Kasumi-1 (cell line): ENCODE data around the gene KHSRP.

Experiments
- DNase-seq, 2 experiments: peaks; one replicate each; lab custom pipeline; 2025; lab: John Stamatoyannopoulos, UW

The KHSRP gene

GRCh38 chr19:6424195-6424938 lies at the start of gene KHSRP:
TSS of gene KHSRP (minus strand) at chr19:6424811. CDS start at chr19:6424701, 110 bp downstream.
- DNase-seq, result no peak

DNA sequence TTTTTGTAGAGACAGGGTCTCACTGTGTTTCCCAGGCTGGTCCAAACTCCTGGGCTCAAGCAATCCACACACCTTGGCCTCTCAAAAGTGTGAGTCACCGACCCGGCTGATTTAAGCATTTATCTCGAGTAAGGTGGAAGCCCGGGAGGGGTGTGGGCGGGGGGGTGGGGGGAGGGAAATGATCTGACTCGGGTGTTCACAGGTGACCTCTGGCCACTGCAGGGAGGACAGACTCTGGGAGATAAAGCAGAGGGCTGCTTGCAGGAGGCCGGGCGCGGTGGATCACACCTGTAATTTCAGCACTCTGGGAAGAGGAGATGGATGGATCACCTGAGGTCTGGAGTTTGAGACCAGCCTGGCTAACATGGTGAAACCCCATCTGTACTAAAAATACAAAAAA lies 49.0 kb upstream of the KHSRP start:
- no peak for DNase-seq

DNA sequence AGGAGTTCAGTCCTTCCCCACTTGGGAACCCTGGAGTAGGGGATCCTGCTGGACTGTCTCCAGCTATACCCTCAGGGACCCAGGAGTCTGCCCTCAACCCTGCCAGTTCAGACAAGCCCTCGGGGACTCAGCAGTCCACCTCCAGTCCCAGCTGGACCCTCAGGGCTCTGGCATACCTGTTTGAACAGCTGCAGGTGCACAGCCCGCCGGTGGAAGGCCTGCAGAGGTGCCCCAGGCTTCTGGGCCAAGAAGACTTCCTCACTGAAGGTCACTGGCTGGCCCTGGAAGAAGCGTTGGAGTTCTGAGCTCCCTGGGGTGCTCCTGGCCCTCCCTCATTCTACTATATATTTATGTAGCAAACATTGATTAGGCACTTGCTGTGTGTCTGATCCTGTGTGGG lies 48.1 kb upstream of the KHSRP start:
- DNase-seq, result no peak

GRCh38 chr19:6471076-6471475 lies 46.5 kb upstream of the KHSRP start:
- DNase-seq, result no peak

GRCh38 chr19:6470173-6470572 lies 45.6 kb upstream of the KHSRP start:
- DNase-seq, result no peak

- DNase-seq, result no peak
Measured at GRCh38 chr19:6467384-6467783, 42.8 kb upstream of the KHSRP start.

DNA sequence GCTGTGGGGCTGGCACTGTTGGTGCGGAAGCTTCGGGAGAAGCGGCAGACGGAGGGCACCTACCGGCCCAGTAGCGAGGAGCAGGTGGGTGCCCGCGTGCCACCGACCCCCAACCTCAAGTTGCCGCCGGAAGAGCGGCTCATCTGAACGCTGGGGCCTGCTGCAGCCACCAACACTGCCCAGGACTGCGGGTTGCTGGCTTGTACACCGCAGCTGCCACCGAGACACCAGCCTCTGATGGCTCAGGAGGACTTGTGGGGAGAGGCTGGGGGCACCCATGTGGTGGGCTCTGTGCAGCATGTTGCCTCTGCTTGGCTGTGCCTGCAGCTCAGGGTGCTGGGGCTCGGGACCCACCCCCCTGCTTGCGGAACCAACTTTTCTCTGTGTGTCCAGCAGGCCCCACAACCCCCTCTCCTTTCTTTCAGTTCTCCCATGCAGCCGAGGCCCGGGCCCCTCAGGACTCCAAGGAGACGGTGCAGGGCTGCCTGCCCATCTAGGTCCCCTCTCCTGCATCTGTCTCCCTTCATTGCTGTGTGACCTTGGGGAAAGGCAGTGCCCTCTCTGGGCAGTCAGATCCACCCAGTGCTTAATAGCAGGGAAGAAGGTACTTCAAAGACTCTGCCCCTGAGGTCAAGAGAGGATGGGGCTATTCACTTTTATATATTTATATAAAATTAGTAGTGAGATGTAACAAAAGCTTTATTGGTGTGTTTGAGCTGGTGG lies 42.1 kb upstream of the KHSRP start:
- no peak for DNase-seq

- no peak for DNase-seq
Measured at GRCh38 chr19:6465663-6466062, 41.1 kb upstream of the KHSRP start.

- DNase-seq, result no peak
Measured at GRCh38 chr19:6465006-6465405, 40.4 kb upstream of the KHSRP start.

GRCh38 chr19:6464070-6464873 lies 39.7 kb upstream of the KHSRP start, which contains the start of gene CRB3:
TSS of gene CRB3 (plus strand) at chr19:6464271. CDS start at chr19:6464702, 431 bp downstream.
- DNase-seq, result no peak

DNA sequence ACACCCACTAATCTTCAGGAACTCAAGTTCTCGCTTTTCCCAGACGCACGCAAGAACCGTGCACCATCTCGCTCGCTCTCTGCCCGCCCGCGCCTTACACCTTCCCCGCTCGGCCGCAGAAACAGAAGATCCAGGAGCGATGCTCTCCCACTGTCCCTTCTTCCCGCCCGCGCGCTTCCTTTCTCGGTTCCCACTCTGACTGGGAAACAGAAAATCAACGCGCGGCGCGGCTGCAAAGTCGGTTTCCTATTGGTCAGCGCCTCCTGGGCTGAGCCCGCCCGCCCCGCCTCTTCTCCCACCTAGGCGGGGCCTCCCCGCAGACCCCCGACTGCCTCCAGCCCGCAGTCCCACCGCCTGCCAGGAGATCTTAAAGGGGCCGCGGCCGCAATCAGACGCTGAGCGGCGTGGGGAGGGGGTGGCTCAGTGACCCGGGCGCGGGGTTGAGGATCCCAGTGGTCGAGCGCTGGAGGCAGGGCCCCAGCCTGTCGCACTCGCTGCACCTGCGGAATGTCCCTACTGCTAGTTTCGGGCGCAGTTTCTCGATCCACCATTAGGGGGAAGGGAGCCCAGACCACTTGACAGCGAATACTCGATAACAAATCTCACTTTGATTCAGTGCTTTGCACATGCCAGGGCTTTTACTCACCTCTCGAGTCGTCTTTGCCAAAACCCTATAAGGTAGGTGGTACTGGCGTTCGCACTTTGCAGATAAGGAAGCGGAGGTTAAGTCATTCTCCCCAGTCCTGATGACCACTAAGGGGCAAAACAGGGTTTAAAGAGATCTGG lies 35.7 kb upstream of the KHSRP start:
- peak; percentile 97 to 98 for DNase-seq

DNA sequence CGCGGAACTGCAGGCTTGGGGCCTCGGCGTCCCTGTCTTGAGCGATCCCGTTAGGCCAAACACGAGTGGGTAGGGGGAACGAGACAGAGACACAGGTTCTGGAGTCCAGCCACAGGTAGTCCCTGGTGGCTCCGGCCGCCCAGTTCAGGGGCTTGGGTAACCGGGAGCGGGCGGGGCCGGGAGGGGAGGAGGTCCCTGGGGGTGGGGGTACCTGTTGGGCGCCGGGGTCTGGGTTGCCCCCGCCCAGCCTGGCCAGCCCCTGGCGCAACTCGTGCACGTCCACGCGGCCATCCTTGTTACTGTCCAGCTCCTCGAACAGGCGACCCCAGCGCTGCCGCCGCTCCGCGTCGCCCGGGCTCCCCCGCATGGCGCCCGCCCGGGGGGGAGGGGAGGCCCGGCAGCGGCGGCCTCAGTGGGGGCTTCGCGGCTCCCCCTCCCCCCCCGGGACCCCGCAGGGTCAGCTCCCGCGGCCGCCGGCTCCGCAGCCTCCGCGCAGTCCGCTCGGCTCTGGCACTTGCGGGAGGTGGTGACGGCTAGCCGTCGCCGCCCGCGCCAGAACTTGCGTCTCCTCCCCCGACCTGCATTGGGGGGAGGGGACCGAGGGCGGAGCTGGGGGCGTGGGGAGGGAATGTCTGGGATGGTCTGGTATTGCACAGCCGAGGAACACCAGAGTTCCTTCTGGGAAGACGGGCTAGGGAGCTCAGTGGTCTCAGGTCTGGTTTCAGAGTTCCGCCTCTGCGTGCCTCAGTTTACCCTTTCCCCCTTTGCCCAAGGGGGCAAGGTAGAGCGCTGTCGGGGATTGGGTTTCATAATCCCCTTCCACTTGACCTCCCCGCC lies 34.9 kb upstream of the KHSRP start, which contains the start of gene SLC25A23:
TSS of gene SLC25A23 (minus strand) at position 531 of the 837 bp plus-strand sequence. CDS start at position 367, 164 bp downstream.
- peak; percentile 39 to 48 for DNase-seq

- no peak for DNase-seq
Measured at GRCh38 chr19:6458695-6459261, 34.2 kb upstream of the KHSRP start.

GRCh38 chr19:6457958-6458694 lies 33.5 kb upstream of the KHSRP start:
- no peak for DNase-seq

GRCh38 chr19:6455924-6456323 lies 31.3 kb upstream of the KHSRP start:
- no peak for DNase-seq

DNA sequence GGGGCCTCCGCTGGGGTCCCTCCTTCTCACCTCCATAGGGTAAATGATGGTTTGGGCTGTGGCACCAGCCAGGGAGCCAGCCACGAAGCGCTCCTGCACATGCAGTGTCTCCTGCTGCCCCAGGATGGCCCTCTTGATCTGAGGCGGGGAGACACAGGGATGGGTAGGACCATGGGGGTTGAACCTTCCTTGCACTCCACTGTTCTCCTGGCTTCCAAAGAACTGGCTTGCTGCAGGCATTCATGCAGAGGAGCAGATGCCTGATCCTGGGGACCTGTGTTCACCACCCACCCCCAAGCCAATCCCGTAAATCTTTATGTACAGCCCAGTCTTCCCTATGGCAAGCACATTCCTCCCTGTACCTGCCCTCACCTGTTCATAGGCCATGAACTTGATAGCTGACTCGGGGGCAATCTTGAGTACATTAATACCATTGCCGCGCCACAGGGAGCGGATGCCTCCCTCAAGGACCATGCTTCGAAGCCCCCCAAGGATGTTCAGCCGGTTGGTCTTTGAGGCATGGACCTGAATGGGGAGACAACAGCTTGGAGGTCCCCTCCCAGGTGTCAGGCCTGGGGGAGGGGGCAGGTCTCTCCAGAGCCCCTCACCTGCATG lies 29.4 kb upstream of the KHSRP start:
- no peak for DNase-seq

DNA sequence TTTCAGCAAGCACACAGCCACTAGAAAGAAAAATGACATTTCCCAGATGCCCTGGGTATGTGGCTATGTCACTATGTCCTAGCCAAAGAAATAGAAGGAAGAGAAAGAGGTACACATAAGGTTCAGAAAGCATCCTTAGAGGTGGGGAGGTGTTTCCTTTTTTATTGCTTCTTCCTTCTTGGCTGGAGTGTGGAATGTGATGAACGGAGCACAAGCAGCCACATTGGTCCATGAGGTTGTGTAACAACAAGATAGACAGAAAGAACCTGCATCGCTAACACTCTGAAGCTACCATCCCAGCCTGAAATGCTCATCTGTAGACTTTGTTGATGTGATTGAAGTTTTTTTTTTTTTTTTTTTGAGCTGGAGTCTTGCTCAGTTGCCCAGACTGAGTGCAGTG lies 28.3 kb upstream of the KHSRP start:
- DNase-seq, result no peak

DNA sequence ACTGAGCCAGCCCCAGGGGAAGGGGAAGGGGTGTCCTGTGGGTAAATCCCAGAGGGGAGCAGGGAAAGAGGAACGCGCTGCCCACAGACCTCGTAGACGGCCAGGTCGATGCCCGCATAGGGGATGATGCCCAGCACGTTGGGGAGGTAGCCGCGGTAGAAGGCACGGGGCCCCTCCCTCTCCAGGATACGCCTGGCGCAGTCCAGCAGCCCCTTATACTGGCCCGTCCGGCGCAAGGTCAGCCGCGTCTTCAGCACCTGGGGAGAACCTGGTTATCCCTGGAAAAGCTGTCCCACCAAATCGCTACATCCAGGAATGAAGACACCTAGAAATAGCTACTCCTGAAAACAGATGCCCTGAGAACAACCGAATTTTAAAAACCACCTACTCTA lies 27.6 kb upstream of the KHSRP start:
- DNase-seq, result no peak

GRCh38 chr19:6451583-6452222 lies 27.1 kb upstream of the KHSRP start:
- no peak for DNase-seq
